IPS-20b (cell line): ENCODE measurements around the gene AIP.
"Not testable (repeated sequence)": the region's sequence is repeated elsewhere in the genome, so short reads cannot be mapped to it uniquely, and the experiment has no call there.

Experiments used
- H3K27ac ChIP-seq: one replicate; pipeline ENCODE4 v1.5.1; 2013; ENCODE audit warnings: low read length
- H3K27me3 ChIP-seq: 2 replicates; pipeline ENCODE4 v1.6.1; 2013; ENCODE audit warnings: mild to moderate bottlenecking, low read length, inconsistent platforms; ENCODE audit not compliant: insufficient read depth
- H3K36me3 ChIP-seq: 2 replicates; pipeline ENCODE4 v1.6.1; 2013; ENCODE audit warnings: low read depth, mild to moderate bottlenecking, inconsistent platforms, low read length, moderate library complexity; ENCODE audit not compliant: insufficient read depth
- H3K4me1 ChIP-seq: 2 replicates; pipeline ENCODE4 v1.6.1; 2013; ENCODE audit warnings: mild to moderate bottlenecking, control low read depth, inconsistent platforms, low read length, moderate library complexity; ENCODE audit not compliant: insufficient read depth
- H3K4me3 ChIP-seq: 2 replicates; pipeline ENCODE4 v1.5.1; 2013; ENCODE audit warnings: mild to moderate bottlenecking, low read length, inconsistent platforms
- H3K9ac ChIP-seq: 2 replicates; pipeline ENCODE4 v1.6.1; 2013; ENCODE audit warnings: low read depth, mild to moderate bottlenecking, inconsistent platforms, low read length, moderate library complexity
- H3K9me3 ChIP-seq: 2 replicates; pipeline ENCODE4 v1.6.1; 2013; ENCODE audit warnings: mild to moderate bottlenecking, low read depth, low read length, inconsistent platforms; ENCODE audit not compliant: insufficient read depth

AIP gene

DNA sequence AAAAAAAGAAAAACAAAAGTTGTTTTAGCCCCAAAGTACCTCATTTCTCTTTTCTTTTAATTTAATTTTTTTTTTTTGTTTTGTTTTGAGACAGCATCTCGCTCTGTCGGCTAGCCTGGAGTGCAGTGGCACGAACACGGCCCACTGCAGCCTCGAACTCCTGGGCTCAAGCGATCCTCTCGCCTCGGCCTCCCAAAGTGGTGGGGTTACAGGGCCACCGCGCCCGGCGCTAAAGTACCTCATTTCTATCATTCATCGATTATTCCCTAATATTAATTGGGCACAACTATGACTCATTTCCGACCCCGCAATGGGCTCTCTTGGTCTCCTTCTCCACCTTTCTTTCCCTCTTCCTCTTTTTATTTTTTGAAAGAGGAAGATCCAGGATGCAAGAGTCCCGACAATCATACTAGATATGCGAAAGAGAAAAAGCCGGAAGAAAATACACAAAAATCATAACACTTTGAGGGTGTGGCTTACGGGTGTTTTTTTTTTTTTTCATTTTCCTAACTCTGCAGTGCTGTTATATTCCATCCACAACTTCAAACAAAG, 475 bp upstream of the AIP start:
- no peak overlapping the region for H3K9ac ChIP-seq
- H3K4me3 ChIP-seq = peak overlapping the region; percentile 69
- no peak overlapping the region for H3K27ac ChIP-seq
- no peaks in the 10 kb centered on the region for H3K4me1 ChIP-seq
- no peaks in the 10 kb centered on the region for H3K9me3 ChIP-seq
- peaks cover 10% of the 10 kb centered on the region for H3K27me3 ChIP-seq
- no peaks in the 10 kb centered on the region for H3K36me3 ChIP-seq

DNA sequence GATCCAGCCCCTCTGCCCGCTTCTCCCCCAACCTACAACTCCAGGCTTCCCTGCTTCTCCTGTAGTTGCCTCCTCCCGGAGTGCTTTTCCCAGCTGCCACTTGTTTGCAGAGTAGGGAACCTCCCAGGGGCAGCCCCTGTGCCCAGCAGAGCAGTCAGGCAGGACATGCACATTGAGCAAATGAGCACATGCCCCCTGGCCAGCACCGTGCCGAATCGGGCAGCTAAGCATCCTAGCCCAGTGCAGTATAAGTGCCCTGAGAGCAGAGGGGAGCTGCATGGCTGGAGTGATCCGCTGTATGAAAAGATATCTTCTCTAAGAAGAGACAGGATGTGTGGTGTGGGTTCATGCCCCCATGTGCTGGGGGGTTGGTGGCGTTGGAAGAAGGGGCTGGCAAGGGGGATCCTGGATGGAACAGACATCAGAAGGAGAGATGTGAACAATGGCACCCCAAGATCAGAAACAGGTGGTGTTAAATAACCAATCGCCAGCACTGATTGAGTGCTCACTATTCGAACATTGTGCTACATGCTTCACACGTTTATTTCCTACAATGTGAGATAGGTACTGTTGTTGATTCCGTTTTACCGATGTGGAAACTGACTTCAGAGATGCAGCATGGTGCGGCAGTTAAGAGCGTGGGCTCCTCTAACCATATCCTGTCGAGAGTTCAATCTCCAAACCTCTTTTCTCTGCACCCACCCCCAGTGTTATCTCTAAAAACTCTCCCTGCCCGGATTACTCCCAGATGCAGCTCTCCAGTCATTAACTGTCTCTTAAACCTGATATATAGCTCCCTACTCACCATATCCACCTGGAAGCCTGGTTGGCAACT, 1.2 kb downstream of the AIP start:
- no peaks in the 10 kb centered on the region for H3K36me3 ChIP-seq
- no peaks in the 10 kb centered on the region for H3K4me1 ChIP-seq
- peaks cover 10% of the 10 kb centered on the region for H3K27me3 ChIP-seq
- H3K9me3 ChIP-seq = no peaks in the 10 kb centered on the region
- H3K9ac ChIP-seq = no peak overlapping the region; the same call in 1 of the 2 replicates
- no peak overlapping the region for H3K27ac ChIP-seq
- peak overlapping the region; percentile 69; the same call in 1 of the 2 replicates for H3K4me3 ChIP-seq

DNA sequence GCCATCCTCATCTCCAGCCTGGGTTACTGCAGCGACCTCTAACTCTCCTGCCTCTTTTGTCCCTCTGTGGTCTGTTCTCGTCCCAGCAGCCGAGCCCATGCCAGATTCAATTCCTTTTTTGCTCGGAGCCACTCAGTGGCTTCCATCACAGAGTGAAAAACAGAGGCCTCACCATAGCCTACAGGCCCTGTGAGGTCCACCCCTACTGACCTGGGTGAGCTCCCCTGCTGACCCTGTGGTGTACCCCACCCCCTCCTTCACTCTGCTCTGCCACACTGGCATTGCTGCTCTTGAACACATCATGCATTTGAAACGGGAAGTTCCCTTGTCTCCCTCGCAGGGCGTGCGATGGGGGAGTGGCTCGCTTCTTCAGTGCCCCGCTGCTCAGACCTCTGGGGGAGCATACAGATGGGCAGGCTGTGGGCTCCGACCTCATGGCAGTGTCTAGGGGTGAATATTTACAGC, 2.1 kb downstream of the AIP start:
- Histone ChIP-seq H3K36me3 (no peaks in the 10 kb centered on the region), H3K9me3 (no peaks in the 10 kb centered on the region), H3K4me1 (no peaks in the 10 kb centered on the region), H3K27ac (no peak overlapping the region), H3K9ac (no peak overlapping the region), H3K27me3 (peaks cover 10% of the 10 kb centered on the region), H3K4me3 (no peak overlapping the region)

DNA sequence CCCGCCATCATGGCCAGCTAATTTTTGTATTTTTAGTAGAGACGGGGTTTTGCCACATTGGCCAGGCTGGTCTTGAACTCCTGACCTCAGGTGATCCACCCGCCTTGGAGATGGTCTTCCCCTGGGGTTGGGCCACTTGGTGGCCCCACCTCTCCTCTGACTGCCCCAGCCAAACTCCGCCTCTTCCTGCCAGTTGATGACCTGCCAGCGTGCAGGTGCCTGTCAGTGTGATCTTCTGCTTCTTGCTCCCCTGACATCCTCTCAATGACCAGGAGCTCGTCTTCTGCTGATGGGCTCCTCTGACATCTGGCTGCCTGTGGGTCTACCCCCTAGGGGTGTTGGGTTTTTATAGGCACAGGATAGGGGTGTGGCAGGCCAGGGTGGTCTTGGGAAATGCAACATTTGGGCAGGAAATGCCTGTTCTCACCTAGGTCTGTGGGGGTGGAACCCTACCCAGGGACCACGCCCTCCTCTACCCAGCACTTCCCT, 3.1 kb downstream of the AIP start:
- H3K9me3 ChIP-seq, H3K27ac ChIP-seq, H3K9ac ChIP-seq, H3K36me3 ChIP-seq, H3K4me1 ChIP-seq, H3K4me3 ChIP-seq: not testable (repeated sequence)
- H3K27me3 ChIP-seq = peaks cover 10% of the 10 kb centered on the region

DNA sequence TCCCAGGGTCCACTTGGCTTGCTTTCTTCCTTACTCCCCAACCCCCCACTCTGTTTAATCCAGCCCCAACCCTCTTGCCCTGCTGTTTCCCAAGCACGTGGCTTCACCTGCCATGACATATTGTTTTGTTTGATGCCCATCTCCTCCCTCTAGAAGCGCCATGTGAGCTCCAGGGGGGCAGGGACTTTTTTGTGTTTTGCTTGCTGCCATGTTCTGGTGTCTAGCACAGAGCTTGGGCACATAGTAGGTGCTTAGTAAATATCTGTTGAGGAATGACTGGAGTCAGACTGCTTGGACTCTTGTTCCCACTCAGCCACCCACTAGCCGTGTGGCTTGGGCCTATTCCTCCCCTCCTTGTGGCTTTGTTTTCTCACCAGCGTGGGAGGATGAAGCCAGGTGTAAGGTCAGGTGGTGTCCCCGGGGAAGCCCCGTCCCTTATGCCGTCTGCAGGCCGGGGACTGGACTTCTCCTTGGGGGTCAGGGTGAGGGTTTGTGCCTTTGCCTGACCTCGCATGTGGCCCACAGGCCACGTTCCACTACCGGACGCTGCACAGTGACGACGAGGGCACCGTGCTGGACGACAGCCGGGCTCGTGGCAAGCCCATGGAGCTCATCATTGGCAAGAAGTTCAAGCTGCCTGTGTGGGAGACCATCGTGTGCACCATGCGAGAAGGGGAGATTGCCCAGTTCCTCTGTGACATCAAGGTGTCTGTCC, 3.8 kb downstream of the AIP start:
- Histone ChIP-seq H3K27me3 (peaks cover 10% of the 10 kb centered on the region), H3K9me3 (no peaks in the 10 kb centered on the region), H3K36me3 (peaks cover 3% of the 10 kb centered on the region; the same call in 1 of the 2 replicates), H3K4me3 (no peak overlapping the region), H3K4me1 (no peaks in the 10 kb centered on the region), H3K27ac (no peak overlapping the region), H3K9ac (no peak overlapping the region)

DNA sequence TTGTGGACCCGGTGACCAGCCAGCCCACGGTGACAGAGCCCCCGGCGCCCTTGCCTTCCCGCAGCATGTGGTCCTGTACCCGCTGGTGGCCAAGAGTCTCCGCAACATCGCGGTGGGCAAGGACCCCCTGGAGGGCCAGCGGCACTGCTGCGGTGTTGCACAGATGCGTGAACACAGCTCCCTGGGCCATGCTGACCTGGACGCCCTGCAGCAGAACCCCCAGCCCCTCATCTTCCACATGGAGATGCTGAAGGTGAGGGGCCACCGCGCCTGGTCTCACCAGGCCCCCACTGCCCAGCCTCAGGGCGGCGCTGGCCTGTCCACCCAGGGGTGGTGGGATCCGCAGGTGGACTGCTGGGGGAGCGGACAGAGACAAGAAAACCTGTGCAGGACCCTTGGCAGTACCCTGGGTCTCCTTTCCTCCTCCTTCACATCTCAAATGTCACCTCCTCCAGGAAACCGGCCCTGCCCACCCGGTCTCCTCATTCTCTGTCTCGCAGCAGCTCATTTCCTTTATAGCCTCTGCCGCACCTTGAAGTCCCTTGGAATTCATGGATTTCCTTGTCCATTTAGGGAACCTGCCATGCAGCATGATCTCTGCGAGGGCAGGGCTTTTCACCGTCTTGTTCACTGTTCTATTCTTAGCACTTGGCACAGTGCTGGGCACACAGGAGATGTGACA, 6.5 kb downstream of the AIP start:
- Histone ChIP-seq H3K9ac (no peak overlapping the region), H3K27me3 (no peaks in the 10 kb centered on the region; the same call in 1 of the 2 replicates), H3K36me3 (peaks cover 12% of the 10 kb centered on the region), H3K4me1 (no peaks in the 10 kb centered on the region), H3K27ac (no peak overlapping the region), H3K4me3 (no peak overlapping the region), H3K9me3 (no peaks in the 10 kb centered on the region)

DNA sequence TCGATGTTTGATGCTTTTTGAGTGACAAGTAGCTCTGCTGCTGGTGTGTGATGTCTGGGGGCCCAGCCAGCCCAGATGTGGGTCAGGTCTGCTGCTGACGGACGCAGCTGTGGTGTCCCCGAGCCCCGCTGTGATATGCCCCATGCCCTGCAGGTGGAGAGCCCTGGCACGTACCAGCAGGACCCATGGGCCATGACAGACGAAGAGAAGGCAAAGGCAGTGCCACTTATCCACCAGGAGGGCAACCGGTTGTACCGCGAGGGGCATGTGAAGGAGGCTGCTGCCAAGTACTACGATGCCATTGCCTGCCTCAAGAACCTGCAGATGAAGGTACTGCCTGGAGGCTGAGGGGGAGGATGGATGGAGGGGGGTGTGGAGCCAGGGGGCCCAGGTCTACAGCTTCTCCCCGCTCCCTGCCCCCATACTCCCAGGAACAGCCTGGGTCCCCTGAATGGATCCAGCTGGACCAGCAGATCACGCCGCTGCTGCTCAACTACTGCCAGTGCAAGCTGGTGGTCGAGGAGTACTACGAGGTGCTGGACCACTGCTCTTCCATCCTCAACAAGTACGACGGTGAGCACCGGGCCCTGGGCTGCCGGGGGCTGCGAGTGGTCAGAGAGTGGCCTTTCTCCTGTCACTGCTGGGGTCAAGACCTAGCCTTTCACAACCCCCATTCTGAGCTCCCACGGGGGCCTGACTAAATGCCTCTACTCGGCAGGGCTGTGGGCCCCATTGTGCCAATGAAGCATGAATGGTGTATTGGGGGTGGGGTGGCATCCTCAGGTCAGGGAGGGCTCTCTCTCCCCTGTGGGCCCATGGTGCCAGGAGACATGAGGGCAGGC, 7.3 kb downstream of the AIP start:
- Histone ChIP-seq H3K9ac (no peak overlapping the region), H3K4me1 (no peaks in the 10 kb centered on the region), H3K27me3 (no peaks in the 10 kb centered on the region), H3K36me3 (peaks cover 12% of the 10 kb centered on the region), H3K27ac (no peak overlapping the region), H3K4me3 (no peak overlapping the region), H3K9me3 (no peaks in the 10 kb centered on the region)

DNA sequence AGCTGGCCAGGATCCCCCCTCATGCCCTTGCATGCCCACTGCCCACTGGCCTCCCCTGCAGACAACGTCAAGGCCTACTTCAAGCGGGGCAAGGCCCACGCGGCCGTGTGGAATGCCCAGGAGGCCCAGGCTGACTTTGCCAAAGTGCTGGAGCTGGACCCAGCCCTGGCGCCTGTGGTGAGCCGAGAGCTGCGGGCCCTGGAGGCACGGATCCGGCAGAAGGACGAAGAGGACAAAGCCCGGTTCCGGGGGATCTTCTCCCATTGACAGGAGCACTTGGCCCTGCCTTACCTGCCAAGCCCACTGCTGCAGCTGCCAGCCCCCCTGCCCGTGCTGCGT, 7.9 kb downstream of the AIP start:
- H3K36me3 ChIP-seq = peaks cover 12% of the 10 kb centered on the region
- no peaks in the 10 kb centered on the region for H3K9me3 ChIP-seq
- H3K4me1 ChIP-seq = no peaks in the 10 kb centered on the region
- H3K4me3 ChIP-seq = no peak overlapping the region
- H3K9ac ChIP-seq = no peak overlapping the region
- H3K27me3 ChIP-seq = no peaks in the 10 kb centered on the region
- no peak overlapping the region for H3K27ac ChIP-seq

DNA sequence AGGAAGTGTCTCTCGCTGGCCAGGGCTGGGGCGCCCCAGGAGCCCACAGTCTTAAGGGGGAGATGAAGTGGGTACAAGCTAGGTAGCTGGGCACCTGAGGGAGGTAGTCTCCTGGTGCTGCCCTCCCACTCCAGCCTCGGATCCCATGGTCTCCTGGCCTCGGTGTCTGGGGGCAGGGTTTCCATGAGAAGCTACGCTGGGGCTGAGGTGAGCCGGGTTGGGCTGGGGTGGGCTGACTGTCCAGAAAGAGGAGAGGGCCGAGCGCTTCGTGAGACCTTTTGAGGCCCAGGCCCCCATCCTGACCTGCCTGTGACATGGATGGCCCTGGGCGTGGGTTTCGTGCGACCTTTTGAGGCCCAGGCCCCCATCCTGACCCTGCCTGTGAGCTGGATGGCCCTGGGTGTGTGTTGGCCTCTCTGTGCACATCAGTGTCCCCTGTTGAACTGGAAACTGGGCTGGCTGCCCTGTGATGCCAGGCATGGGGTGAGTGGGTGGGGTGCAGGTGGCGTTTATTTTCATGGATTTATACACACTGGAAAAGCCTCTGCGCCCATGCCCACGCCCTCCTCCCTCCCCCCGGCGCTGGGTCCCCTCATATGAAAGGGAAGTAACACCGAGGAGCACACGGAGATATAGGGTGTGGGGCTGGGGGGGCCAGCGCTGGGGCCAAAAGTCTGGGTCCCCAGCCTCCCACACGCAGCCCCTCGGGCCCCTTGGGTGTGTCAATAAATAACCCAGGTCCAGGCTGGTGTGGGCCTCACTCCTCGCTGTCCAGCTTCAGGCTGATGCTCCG, 8.6 kb downstream of the AIP start:
- no peaks in the 10 kb centered on the region for H3K9me3 ChIP-seq
- H3K9ac ChIP-seq = no peak overlapping the region
- H3K27me3 ChIP-seq = no peaks in the 10 kb centered on the region
- H3K4me3 ChIP-seq = no peak overlapping the region
- no peak overlapping the region for H3K27ac ChIP-seq
- H3K4me1 ChIP-seq = no peaks in the 10 kb centered on the region
- H3K36me3 ChIP-seq = peaks cover 12% of the 10 kb centered on the region

DNA sequence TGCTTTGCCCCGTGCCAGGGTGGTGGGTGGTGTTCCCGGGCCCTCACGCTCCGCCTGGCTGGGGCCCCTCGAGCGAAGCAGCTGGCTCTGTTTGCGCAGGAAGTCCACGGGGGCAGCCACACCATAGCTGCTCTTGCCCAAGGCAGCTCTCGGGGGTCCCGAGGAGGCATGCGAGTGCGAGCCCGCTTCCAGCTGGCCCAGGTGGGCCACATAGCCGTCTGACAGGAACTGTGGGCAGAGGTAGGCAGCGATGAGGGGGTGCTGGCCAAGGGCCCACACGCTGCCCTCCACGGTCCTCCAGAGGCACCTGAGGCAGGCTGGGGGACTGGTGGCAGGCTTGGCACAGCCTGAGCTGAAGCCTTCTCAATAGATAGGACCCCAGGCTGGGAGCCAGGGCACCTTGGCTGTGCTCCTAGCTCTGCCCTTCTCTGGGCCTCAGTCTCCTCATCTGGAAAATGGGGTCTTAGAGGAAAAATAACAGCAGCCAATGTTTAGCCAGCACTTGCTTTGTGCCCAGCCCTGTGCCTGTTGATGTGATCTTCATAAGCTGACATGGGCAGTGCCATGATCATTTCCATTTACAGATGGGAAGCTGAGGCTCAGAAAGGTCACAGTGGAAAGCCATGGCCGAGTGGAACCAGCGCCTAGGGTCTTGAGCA, 9.4 kb downstream of the AIP start:
- Histone ChIP-seq H3K36me3 (peaks cover 12% of the 10 kb centered on the region), H3K27me3 (no peaks in the 10 kb centered on the region), H3K4me3 (no peak overlapping the region), H3K9me3 (no peaks in the 10 kb centered on the region), H3K4me1 (no peaks in the 10 kb centered on the region), H3K9ac (no peak overlapping the region), H3K27ac (no peak overlapping the region)
